ENCODE results near the gene ERCC1. TPM values are rescaled to one million over a fixed set of nuclear protein-coding genes. Genes with fewer than 3 reads are reported as not detected.

ERCC1 gene
- total RNA-seq, 1 donor from 2014 or later: 89.0 TPM

GRCh38 chr19:45391346-45391745 is 32.4 kb downstream of the ERCC1 start:
- intact Hi-C loops (cut with DNase I): no loop called here

GRCh38 chr19:45385392-45386221 is 38.1 kb downstream of the ERCC1 start:
- no peak for DNase-seq (ENCODE audit: low spot score)
- intact Hi-C loops (cut with DNase I): no loop called here

More at GRCh38 chr19:45391346-45391745, 32.4 kb downstream of the ERCC1 start:
- no peak for DNase-seq (ENCODE audit: low spot score)

GRCh38 chr19:45382426-45382825 is 41.3 kb downstream of the ERCC1 start:
- no peak for DNase-seq (ENCODE audit: low spot score)
- intact Hi-C loops (cut with DNase I): no loop called here

- DNase-seq (ENCODE audit: low spot score): no peak
- intact Hi-C loops (cut with DNase I): no loop called here
These were observed 43.6 kb downstream of the ERCC1 start for GRCh38 chr19:45380107-45380506.

GRCh38 chr19:45376045-45376724 is 47.5 kb downstream of the ERCC1 start:
- intact Hi-C loops (cut with DNase I): no loop called here

GRCh38 chr19:45370410-45371204 is 53.1 kb downstream of the ERCC1 start, which contains the start of gene ERCC2:
Gene ERCC2, minus strand, starts transcription at chr19:45370573. Its CDS starts 33 bp downstream, at chr19:45370540.
- intact Hi-C loops (cut with DNase I): no loop called here

More at GRCh38 chr19:45376045-45376724, 47.5 kb downstream of the ERCC1 start:
- DNase-seq (ENCODE audit: low spot score): no peak

GRCh38 chr19:45368737-45369340 is 54.9 kb downstream of the ERCC1 start:
- no peak for DNase-seq (ENCODE audit: low spot score)
- intact Hi-C loops (cut with DNase I): no loop called here

More at GRCh38 chr19:45370410-45371204, 53.1 kb downstream of the ERCC1 start, which contains the start of gene ERCC2:
- DNase-seq (ENCODE audit: low spot score): peak; percentile 99

GRCh38 chr19:45368127-45368526 is 55.6 kb downstream of the ERCC1 start:
- intact Hi-C loops (cut with DNase I): no loop called here
- DNase-seq (ENCODE audit: low spot score): no peak

GRCh38 chr19:45364696-45365095 is 59.0 kb downstream of the ERCC1 start:
- DNase-seq (ENCODE audit: low spot score): no peak
- intact Hi-C loops (cut with DNase I): no loop called here

- DNase-seq (ENCODE audit: low spot score): no peak
- intact Hi-C loops (cut with DNase I): no loop called here
These were observed 59.8 kb downstream of the ERCC1 start for GRCh38 chr19:45363861-45364459.

- DNase-seq (ENCODE audit: low spot score): no peak
- intact Hi-C loops (cut with DNase I): no loop called here
These were observed 61.4 kb downstream of the ERCC1 start for GRCh38 chr19:45362291-45362690.

- intact Hi-C loops (cut with DNase I): no loop called here
- no peak for DNase-seq (ENCODE audit: low spot score)
These were observed 62.1 kb downstream of the ERCC1 start for GRCh38 chr19:45361608-45362007.

- intact Hi-C loops (cut with DNase I): no loop called here
- DNase-seq (ENCODE audit: low spot score): no peak
These were observed 65.4 kb downstream of the ERCC1 start for GRCh38 chr19:45358213-45358792.

GRCh38 chr19:45357445-45357783 is 66.3 kb downstream of the ERCC1 start:
- intact Hi-C loops (cut with DNase I): no loop called here
- DNase-seq (ENCODE audit: low spot score): no peak

Small RNA genes lying within 50 kb of the gene (microRNA-seq; reads per million reads assigned to microRNA genes)
- gene MIR6088: not detected

Other genes starting within 250 kb of the ERCC1 start
- 19.9 TPM for gene TRAPPC6A, start 245.7 kb downstream of the ERCC1 start, total RNA-seq
- gene BLOC1S3, start 245.1 kb downstream of the ERCC1 start, total RNA-seq: 5.0 TPM
- 1.7 TPM for gene EXOC3L2, start 178.5 kb downstream of the ERCC1 start, total RNA-seq
- gene MARK4, start 172.6 kb downstream of the ERCC1 start, total RNA-seq: 36.6 TPM
- gene CKM, start 101.0 kb downstream of the ERCC1 start, total RNA-seq: 2,391 TPM
- gene KLC3, start 83.2 kb downstream of the ERCC1 start, total RNA-seq: not detected
- gene ERCC2, start 53.3 kb downstream of the ERCC1 start, total RNA-seq: 12.4 TPM
- 119 TPM for gene PPP1R13L, start 18.8 kb downstream of the ERCC1 start, total RNA-seq
- gene POLR1G, start 17.3 kb downstream of the ERCC1 start, total RNA-seq: 3.2 TPM
- gene FOSB, start 44.1 kb upstream of the ERCC1 start, total RNA-seq: 0.94 TPM
- 15.1 TPM for gene RTN2, start 73.1 kb upstream of the ERCC1 start, total RNA-seq
- gene PPM1N, start 74.5 kb upstream of the ERCC1 start, total RNA-seq: 0.59 TPM
- gene VASP, start 83.6 kb upstream of the ERCC1 start, total RNA-seq: 60.4 TPM
- 15.3 TPM for gene OPA3, start 160.9 kb upstream of the ERCC1 start, total RNA-seq
- 6.9 TPM for gene GPR4, start 178.3 kb upstream of the ERCC1 start, total RNA-seq
- gene EML2, start 215.5 kb upstream of the ERCC1 start, total RNA-seq: 45.8 TPM
- 6.9 TPM for gene GIPR, start 244.3 kb upstream of the ERCC1 start, total RNA-seq